HL-60 (cell line): ENCODE measurements around the gene KIF26A.

Source experiments
- DNase-seq, 2 experiments: peaks; one replicate each; pipeline ENCODE4 v3.0.0-alpha.2; 2010 to 2020; ENCODE audit warnings: low read depth in 1 of 2, low spot score in 1 of 2
- H3K27ac ChIP-seq: fragments of 250-450 bp; sonication (Bioruptor Pico); replicated peaks from 2 replicates; pipeline ENCODE4 v1.5.1; 2020; ENCODE audit warnings: mild to moderate bottlenecking, moderate library complexity
- H3K27me3 ChIP-seq: fragments of 250-450 bp; sonication (Bioruptor Pico); 2 replicates; pipeline ENCODE4 v1.5.1; 2021; ENCODE audit warnings: mild to moderate bottlenecking, moderate library complexity; ENCODE audit not compliant: insufficient read depth, poor library complexity, severe bottlenecking
- H3K4me3 ChIP-seq: replicated peaks from 2 replicates; pipeline ENCODE4 v1.5.1; 2011; ENCODE audit warnings: mild to moderate bottlenecking, control low read depth, low read length; ENCODE audit not compliant: insufficient read depth
- CTCF ChIP-seq: IDR thresholded peaks from one replicate; pipeline ENCODE4 v1.5.1; 2011; ENCODE audit warnings: low read length, control low read depth, inconsistent platforms; ENCODE audit not compliant: insufficient read depth
- GABPA ChIP-seq: IDR thresholded peaks from 2 replicates; pipeline ENCODE4 v1.6.1; 2012; ENCODE audit warnings: low read depth
- POLR2AphosphoS5 ChIP-seq: IDR thresholded peaks from 2 replicates; pipeline ENCODE4 v1.6.1; 2012; ENCODE audit warnings: low read depth
- REST ChIP-seq: IDR thresholded peaks from 2 replicates; pipeline ENCODE4 v1.6.1; 2012; ENCODE audit warnings: low read depth; ENCODE audit not compliant: insufficient replicate concordance
- SPI1 ChIP-seq: IDR thresholded peaks from 2 replicates; pipeline ENCODE4 v1.6.1; 2012; ENCODE audit warnings: low read depth, mild to moderate bottlenecking, borderline replicate concordance

Gene KIF26A

DNA sequence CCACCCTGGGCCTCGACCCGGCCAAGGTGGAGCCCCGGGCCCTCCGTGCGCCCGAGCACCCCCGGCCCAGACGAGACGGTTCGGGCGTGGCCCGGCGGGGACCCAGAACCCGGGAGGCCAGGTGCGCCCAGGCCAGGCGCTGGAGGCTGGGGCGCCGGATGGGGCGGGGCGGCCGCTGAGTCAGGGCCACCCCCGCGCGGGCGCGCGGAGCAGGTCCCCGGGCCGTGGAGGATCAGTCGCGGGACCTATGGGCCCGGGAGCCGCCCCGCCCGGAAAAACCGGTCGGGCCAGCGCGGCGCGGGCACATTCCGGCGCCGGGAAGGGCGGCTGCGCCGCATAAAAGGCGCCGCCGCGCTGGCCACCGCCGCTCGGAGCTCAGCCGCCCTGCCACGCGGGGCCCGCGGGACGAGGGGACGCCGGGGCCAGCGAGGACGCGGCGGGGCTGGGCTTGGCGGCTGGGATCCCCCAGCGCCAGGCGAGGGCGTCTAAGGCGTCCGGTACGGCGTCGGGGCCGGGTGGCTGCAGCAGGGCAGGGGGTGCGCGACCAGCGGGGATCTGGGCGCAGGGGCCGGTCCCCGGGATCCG lies 21.5 kb upstream of the KIF26A start:
- peaks cover 22% of the 10 kb centered on the region for H3K27me3 ChIP-seq
- no peak overlapping the region; the same call in 1 of the 2 replicates for H3K4me3 ChIP-seq
- TF ChIP-seq CTCF (no peak), POLR2AphosphoS5 (no peak), REST (no peak), GABPA (no peak), SPI1 (no peak)
- DNase-seq = no peak
- no peak overlapping the region for H3K27ac ChIP-seq

GRCh38 chr14:104117341-104118005 lies 20.9 kb upstream of the KIF26A start:
- Histone ChIP-seq H3K27me3 (peaks cover 27% of the 10 kb centered on the region), H3K27ac (no peak overlapping the region), H3K4me3 (no peak overlapping the region)
- TF ChIP-seq SPI1 (no peak), GABPA (no peak), CTCF (no peak), REST (no peak), POLR2AphosphoS5 (no peak)
- DNase-seq = no peak

GRCh38 chr14:104118006-104118844 lies 20.2 kb upstream of the KIF26A start:
- H3K27ac ChIP-seq = no peak overlapping the region
- no peak for DNase-seq
- H3K4me3 ChIP-seq = no peak overlapping the region
- H3K27me3 ChIP-seq = peaks cover 27% of the 10 kb centered on the region
- no peak for TF ChIP-seq REST
- no peak for TF ChIP-seq SPI1
- TF ChIP-seq GABPA = no peak
- TF ChIP-seq CTCF = no peak
- TF ChIP-seq POLR2AphosphoS5 = no peak
